ENCODE results near the gene CAMKK1. TPM values are rescaled to one million over a fixed set of nuclear protein-coding genes. Genes with fewer than 3 reads are reported as not detected.

CAMKK1 gene
- total RNA-seq, 1 experiment from 2014 or later, result 10.1 TPM

DNA sequence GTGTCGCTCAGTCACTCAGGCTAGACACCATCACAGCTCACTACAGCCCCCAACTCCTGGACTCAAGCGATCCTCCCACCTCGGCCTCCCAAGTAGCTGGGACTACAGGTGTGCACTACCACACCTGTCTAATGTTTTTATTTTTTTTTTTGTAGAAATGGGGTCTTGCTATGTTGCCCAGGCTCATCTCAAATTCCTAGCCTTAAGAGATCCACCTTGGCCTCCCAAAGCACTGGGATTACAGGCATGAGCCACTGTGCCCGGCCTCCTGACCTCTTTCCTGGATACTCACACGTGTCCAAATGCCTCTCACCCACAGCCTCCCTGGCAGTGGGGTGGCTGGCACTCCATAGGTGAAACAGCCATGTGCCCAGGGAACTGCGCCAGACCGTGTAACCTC is 17.5 kb downstream of the CAMKK1 start:
- ChIA-PET CTCF (no interaction called here), POLR2A (ENCODE audit: unreplicated experiment) (no interaction called here)

DNA sequence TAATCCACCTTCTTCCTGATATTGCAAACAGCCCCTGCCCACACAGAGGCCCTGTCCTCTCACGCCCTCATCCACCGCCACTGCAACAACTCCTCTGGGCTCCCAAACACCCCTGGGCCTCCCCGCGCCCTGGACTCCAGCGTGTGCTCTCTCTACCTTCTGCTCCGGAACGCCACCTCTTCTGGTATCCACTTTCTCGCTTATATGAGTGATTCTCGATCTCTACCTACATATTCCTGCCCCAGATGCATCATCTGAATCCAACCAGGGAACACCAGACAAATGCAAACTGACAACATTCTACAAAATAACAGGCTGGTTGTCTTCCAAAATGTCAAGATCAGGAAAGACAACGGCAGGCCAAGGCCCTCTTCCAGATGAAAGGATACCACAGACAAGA is 19.0 kb downstream of the CAMKK1 start:
- no peaks in the 10 kb centered on the region for H3K4me1 ChIP-seq (ENCODE audit: insufficient read depth, low read length)
- BruUV-seq (replicated peaks), result no TSS peak
- peaks cover 4% of the 10 kb centered on the region for H3K36me3 ChIP-seq (ENCODE audit: low read depth, low read length)
- CTCF ChIA-PET, result no interaction called here
- no peak for ATAC-seq
- TF ChIP-seq, protein P1, sequence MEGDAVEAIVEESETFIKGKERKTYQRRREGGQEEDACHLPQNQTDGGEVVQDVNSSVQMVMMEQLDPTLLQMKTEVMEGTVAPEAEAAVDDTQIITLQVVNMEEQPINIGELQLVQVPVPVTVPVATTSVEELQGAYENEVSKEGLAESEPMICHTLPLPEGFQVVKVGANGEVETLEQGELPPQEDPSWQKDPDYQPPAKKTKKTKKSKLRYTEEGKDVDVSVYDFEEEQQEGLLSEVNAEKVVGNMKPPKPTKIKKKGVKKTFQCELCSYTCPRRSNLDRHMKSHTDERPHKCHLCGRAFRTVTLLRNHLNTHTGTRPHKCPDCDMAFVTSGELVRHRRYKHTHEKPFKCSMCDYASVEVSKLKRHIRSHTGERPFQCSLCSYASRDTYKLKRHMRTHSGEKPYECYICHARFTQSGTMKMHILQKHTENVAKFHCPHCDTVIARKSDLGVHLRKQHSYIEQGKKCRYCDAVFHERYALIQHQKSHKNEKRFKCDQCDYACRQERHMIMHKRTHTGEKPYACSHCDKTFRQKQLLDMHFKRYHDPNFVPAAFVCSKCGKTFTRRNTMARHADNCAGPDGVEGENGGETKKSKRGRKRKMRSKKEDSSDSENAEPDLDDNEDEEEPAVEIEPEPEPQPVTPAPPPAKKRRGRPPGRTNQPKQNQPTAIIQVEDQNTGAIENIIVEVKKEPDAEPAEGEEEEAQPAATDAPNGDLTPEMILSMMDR (conservative IDR thresholded peaks at IDR 0.05; ENCODE audit: low read depth, low read length), result no peak
- TF ChIP-seq EZH2phosphoT487 (IDR thresholded peaks at IDR 0.05; ENCODE audit: borderline replicate concordance, low read length) (no peak), EZH2 (IDR thresholded peaks at IDR 0.05; ENCODE audit: low read length, unreplicated experiment) (no peak)
- no peak overlapping the region for H2AFZ ChIP-seq (ENCODE audit: low read length)
- no peak overlapping the region for H3K9ac ChIP-seq (ENCODE audit: low read length)
- H3K4me3 ChIP-seq (ENCODE audit: low read length), result no peak overlapping the region
- DNase-seq, result no peak
- POLR2A ChIA-PET (ENCODE audit: unreplicated experiment), result no interaction called here
- no peaks in the 10 kb centered on the region for H3K79me2 ChIP-seq (ENCODE audit: low read length)
- H3F3A ChIP-seq (ENCODE audit: low read length, unreplicated experiment), result no peaks in the 10 kb centered on the region
- no peaks in the 10 kb centered on the region for H3K27me3 ChIP-seq (ENCODE audit: low read length)
- intact Hi-C loops (cut with micrococcal nuclease), result no loop called here
- H4K20me1 ChIP-seq (ENCODE audit: low read length), result no peaks in the 10 kb centered on the region
- H3K9me2 ChIP-seq (replicated peaks; ENCODE audit: low read length), result no peaks in the 10 kb centered on the region
- no peaks in the 10 kb centered on the region for H3K9me3 ChIP-seq (ENCODE audit: low read length)
- H3K27ac ChIP-seq (ENCODE audit: low read length), result no peak overlapping the region
- H3K4me2 ChIP-seq (ENCODE audit: low read length), result no peak overlapping the region

More for the DNA sequence above, 17.5 kb downstream of the CAMKK1 start:
- Histone ChIP-seq H2AFZ (ENCODE audit: low read length) (no peak overlapping the region), H3K27ac (ENCODE audit: low read length) (no peak overlapping the region), H3K27me3 (ENCODE audit: low read length) (no peaks in the 10 kb centered on the region), H3K79me2 (ENCODE audit: low read length) (no peaks in the 10 kb centered on the region), H3K4me1 (ENCODE audit: insufficient read depth, low read length) (no peaks in the 10 kb centered on the region), H3K36me3 (ENCODE audit: low read depth, low read length) (peaks cover 4% of the 10 kb centered on the region), H3K9me3 (ENCODE audit: low read length) (no peaks in the 10 kb centered on the region), H4K20me1 (ENCODE audit: low read length) (no peaks in the 10 kb centered on the region), H3K4me2 (ENCODE audit: low read length) (no peak overlapping the region), H3K4me3 (ENCODE audit: low read length) (no peak overlapping the region), H3K9ac (ENCODE audit: low read length) (no peak overlapping the region), H3F3A (ENCODE audit: low read length, unreplicated experiment) (no peaks in the 10 kb centered on the region), H3K9me2 (replicated peaks; ENCODE audit: low read length) (no peaks in the 10 kb centered on the region)
- no peak for ATAC-seq
- TF ChIP-seq EZH2 (IDR thresholded peaks at IDR 0.05; ENCODE audit: low read length, unreplicated experiment), result no peak
- TF ChIP-seq, protein P1 (conservative IDR thresholded peaks at IDR 0.05; ENCODE audit: low read depth, low read length), result no peak
- TF ChIP-seq EZH2phosphoT487 (IDR thresholded peaks at IDR 0.05; ENCODE audit: borderline replicate concordance, low read length), result no peak
- intact Hi-C loops (cut with micrococcal nuclease), result no loop called here
- BruUV-seq (replicated peaks), result no TSS peak
- DNase-seq, result no peak

DNA sequence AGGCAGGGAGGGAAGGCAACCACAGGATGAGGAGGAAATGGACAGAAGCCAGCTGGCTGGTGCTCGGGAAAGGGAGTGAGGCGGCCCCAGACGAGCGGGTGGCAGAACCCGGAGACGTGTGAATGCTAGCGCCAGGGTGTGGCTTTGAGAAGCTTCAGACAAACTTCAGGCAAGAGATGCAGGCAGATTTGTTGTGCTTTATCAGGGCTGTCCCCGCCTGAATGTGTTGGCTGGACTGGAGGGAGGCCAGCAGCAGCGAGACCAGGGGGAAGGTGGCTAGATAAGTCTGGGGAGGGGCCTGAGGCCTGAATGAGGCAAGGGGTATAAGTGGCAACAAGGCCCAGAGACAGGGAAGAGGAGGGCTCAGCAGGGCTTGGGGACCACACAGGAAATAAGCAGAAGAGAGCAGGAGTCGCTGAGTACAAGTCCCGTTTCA is 22.0 kb downstream of the CAMKK1 start:
- H3K9me3 ChIP-seq (ENCODE audit: low read length), result no peaks in the 10 kb centered on the region
- no peaks in the 10 kb centered on the region for H3K4me1 ChIP-seq (ENCODE audit: insufficient read depth, low read length)
- no peaks in the 10 kb centered on the region for H3K9me2 ChIP-seq (replicated peaks; ENCODE audit: low read length)
- TF ChIP-seq, protein P1 (conservative IDR thresholded peaks at IDR 0.05; ENCODE audit: low read depth, low read length), result no peak
- TF ChIP-seq EZH2 (IDR thresholded peaks at IDR 0.05; ENCODE audit: low read length, unreplicated experiment), result no peak
- no peak for TF ChIP-seq EZH2phosphoT487 (IDR thresholded peaks at IDR 0.05; ENCODE audit: borderline replicate concordance, low read length)
- H3K27me3 ChIP-seq (ENCODE audit: low read length), result no peaks in the 10 kb centered on the region
- no peak for ATAC-seq
- no peaks in the 10 kb centered on the region for H3F3A ChIP-seq (ENCODE audit: low read length, unreplicated experiment)
- POLR2A ChIA-PET (ENCODE audit: unreplicated experiment), result no interaction called here
- BruUV-seq (replicated peaks), result no TSS peak
- H3K79me2 ChIP-seq (ENCODE audit: low read length), result no peaks in the 10 kb centered on the region
- intact Hi-C loops (cut with micrococcal nuclease), result no loop called here
- no peak overlapping the region for H3K9ac ChIP-seq (ENCODE audit: low read length)
- H3K4me3 ChIP-seq (ENCODE audit: low read length), result no peak overlapping the region
- H4K20me1 ChIP-seq (ENCODE audit: low read length), result no peaks in the 10 kb centered on the region
- H2AFZ ChIP-seq (ENCODE audit: low read length), result no peak overlapping the region
- H3K27ac ChIP-seq (ENCODE audit: low read length), result no peak overlapping the region
- H3K4me2 ChIP-seq (ENCODE audit: low read length), result no peak overlapping the region
- CTCF ChIA-PET, result no interaction called here
- DNase-seq, result no peak
- H3K36me3 ChIP-seq (ENCODE audit: low read depth, low read length), result peaks cover 4% of the 10 kb centered on the region

Data from PC-3 (cell line).